Measurements from ENCODE around the gene PLA2G4A.

Gene PLA2G4A

GRCh38 chr1:187032982-187033692, 204.4 kb downstream of the PLA2G4A start:
- no peak for DNase-seq

GRCh38 chr1:187033693-187034390, 205.1 kb downstream of the PLA2G4A start:
- no peak for DNase-seq

- no peak for DNase-seq
These were observed 205.8 kb downstream of the PLA2G4A start for GRCh38 chr1:187034501-187034900.

DNA sequence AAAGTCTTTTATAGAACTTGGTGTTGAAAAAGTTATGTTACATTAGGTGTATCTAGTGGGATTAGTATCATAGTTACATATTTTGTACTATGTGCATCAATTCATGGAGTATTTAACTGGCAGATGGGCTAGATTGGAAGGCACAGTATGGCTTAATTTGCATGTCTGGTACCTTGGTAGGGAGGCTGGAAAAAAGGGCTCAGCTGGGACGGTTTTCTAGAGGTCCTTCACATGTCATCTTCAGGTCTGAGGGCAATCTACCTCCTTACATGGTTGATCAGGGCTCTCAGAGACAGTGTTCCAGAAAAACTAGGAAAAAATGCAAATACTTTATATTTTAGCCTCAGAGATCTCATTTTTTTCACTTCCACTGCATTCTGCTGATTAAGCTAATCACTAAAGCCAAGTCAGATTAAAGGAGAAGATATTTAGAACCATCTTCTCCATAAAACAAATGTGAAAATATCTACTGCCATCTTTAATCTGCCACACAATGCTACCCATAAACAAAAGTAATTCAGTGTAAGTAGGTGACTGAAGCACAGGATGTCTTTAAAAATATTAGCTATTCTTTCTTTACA, 209.3 kb downstream of the PLA2G4A start:
- no peak for DNase-seq

Measured in activated CD4-positive, alpha-beta T cell treated with anti-CD3 and anti-CD28 coated beads, Interleukin-2, amount 50 U/mL, for 1 hour (primary cell).